LoVo (cell line): ENCODE data around the gene HBG2.
"Not testable (repeated sequence)": the region's sequence is repeated elsewhere in the genome, so short reads cannot be mapped to it uniquely, and the experiment has no call there.

Source experiments
- DNase-seq: peaks from one replicate; pipeline ENCODE4 v3.0.0-alpha.2; 2016; ENCODE audit warnings: low spot score

Gene HBG2

GRCh38 chr11:5249807-5250396 lies 4.7 kb downstream of the HBG2 start, which contains the start of gene HBG1:
Gene HBG1, minus strand, starts transcription at chr11:5249857. Its CDS starts 53 bp downstream, at chr11:5249804.
- DNase-seq = not testable (repeated sequence)

GRCh38 chr11:5248498-5248897 lies 6.1 kb downstream of the HBG2 start:
- not testable (repeated sequence) for DNase-seq

- DNase-seq = no peak
Measured at GRCh38 chr11:5247472-5248192, 6.9 kb downstream of the HBG2 start.

GRCh38 chr11:5246772-5247471 lies 7.7 kb downstream of the HBG2 start:
- no peak for DNase-seq

GRCh38 chr11:5245155-5245554 lies 9.4 kb downstream of the HBG2 start:
- DNase-seq = no peak

GRCh38 chr11:5243816-5244180 lies 10.8 kb downstream of the HBG2 start:
- DNase-seq = no peak

GRCh38 chr11:5242933-5243815 lies 11.4 kb downstream of the HBG2 start:
- DNase-seq = no peak

GRCh38 chr11:5242208-5242607 lies 12.4 kb downstream of the HBG2 start:
- no peak for DNase-seq

- no peak for DNase-seq
Measured at GRCh38 chr11:5241458-5241857, 13.1 kb downstream of the HBG2 start.

- DNase-seq = no peak
Measured at GRCh38 chr11:5240458-5240857, 14.1 kb downstream of the HBG2 start.

- DNase-seq = no peak
Measured at GRCh38 chr11:5240056-5240455, 14.5 kb downstream of the HBG2 start.

GRCh38 chr11:5239046-5239445 lies 15.5 kb downstream of the HBG2 start:
- DNase-seq = no peak

- DNase-seq = no peak
Measured at GRCh38 chr11:5238486-5238885, 16.1 kb downstream of the HBG2 start.

- DNase-seq = no peak
Measured at GRCh38 chr11:5237420-5237819, 17.2 kb downstream of the HBG2 start.

- DNase-seq = no peak
Measured at GRCh38 chr11:5235364-5236095, 19.1 kb downstream of the HBG2 start.

- no peak for DNase-seq
Measured at GRCh38 chr11:5234381-5234834, 20.2 kb downstream of the HBG2 start, which contains the start of gene HBD. Gene HBD, minus strand, starts transcription at chr11:5234483. Its CDS starts 50 bp downstream, at chr11:5234433.

GRCh38 chr11:5233307-5233706 lies 21.3 kb downstream of the HBG2 start:
- no peak for DNase-seq

- no peak for DNase-seq
Measured at GRCh38 chr11:5232821-5233220, 21.8 kb downstream of the HBG2 start.

GRCh38 chr11:5232176-5232575 lies 22.4 kb downstream of the HBG2 start:
- DNase-seq = no peak

- no peak for DNase-seq
Measured at GRCh38 chr11:5231111-5231510, 23.5 kb downstream of the HBG2 start.

GRCh38 chr11:5230266-5230665 lies 24.3 kb downstream of the HBG2 start:
- no peak for DNase-seq
